Heart right ventricle (tissue), 16 donors: ENCODE data around the gene GRIN2C. TPM values are rescaled to one million over a fixed set of nuclear protein-coding genes. Genes with fewer than 3 reads are reported as not detected.
"Not testable (repeated sequence)": the region's sequence is repeated elsewhere in the genome, so short reads cannot be mapped to it uniquely, and the experiment has no call there.

Source experiments
- ATAC-seq, 8 donors: fragments of 200-7000 bp; cut with Tn5 transposase; one replicate each; pipeline ENCODE4 v1.9.1; 2020; ENCODE audit warnings: mild to moderate bottlenecking in 8 of 8, moderate library complexity in 8 of 8, moderate number of reproducible peaks in 1 of 8
- DNase-seq, 2 donors: peaks; one replicate each; pipeline ENCODE4 v3.0.0-alpha.2; 2020
- H3K27ac ChIP-seq, 10 donors: fragments of 200-600 bp; sonication (generic) in 2 of 10; one replicate each; pipeline versions ENCODE4 v1.5.0 to v1.8.0; 2020 to 2022; ENCODE audit warnings: mild to moderate bottlenecking in 3 of 10
- H3K27me3 ChIP-seq, 7 donors: fragments of 200-600 bp; one replicate each; pipeline ENCODE4 v1.8.0; 2021 to 2022; ENCODE audit warnings: mild to moderate bottlenecking in 2 of 7
- H3K36me3 ChIP-seq, 9 donors: fragments of 200-600 bp; sonication (generic) in 1 of 9; one replicate each; pipeline versions ENCODE4 v1.5.0 to v1.8.0; 2020 to 2022; ENCODE audit warnings: mild to moderate bottlenecking in 2 of 9
- H3K4me1 ChIP-seq, 9 donors: fragments of 200-600 bp; sonication (generic) in 1 of 9; one replicate each; pipeline versions ENCODE4 v1.5.0 to v1.8.0; 2020 to 2022; ENCODE audit warnings: mild to moderate bottlenecking in 4 of 9
- H3K4me3 ChIP-seq, 10 donors: fragments of 200-600 bp; sonication (generic) in 2 of 10; one replicate each; pipeline versions ENCODE4 v1.5.0 to v1.8.0; 2020 to 2022; ENCODE audit warnings: mild to moderate bottlenecking in 7 of 10, moderate library complexity in 2 of 10
- H3K9me3 ChIP-seq, 11 donors: fragments of 200-600 bp in 10 of 11; sonication (generic) in 2 of 11; one replicate each; pipeline versions ENCODE4 v1.5.0 to v1.8.0; 2013 to 2022; ENCODE audit warnings: mild to moderate bottlenecking in 2 of 11, control low read depth in 1 of 11, moderate library complexity in 1 of 11
- WGBS, 2 donors: extraction: QIAGEN DNeasy Blood & Tissue Kit; methylation state at CpG; one replicate each; pipeline ENCODE4 v1.1.7; 2013; ENCODE audit warnings: inconsistent platforms in 1 of 2; 5-methylcytosine and 5-hydroxymethylcytosine counted together
- intact Hi-C, 10 donors: fragments of 100-400 bp; cut with DNase I; formaldehyde crosslinking; loops; one replicate each; pipeline versions ENCODE4 v1.11.1 to v1.14.2; 2022
- long read RNA-seq, 3 donors: library from polyadenylated mRNA; unstranded; transcript quantifications; one replicate each; pipeline ENCODE4 v2.0.0, GENCODE V29; 2020 to 2021
- polyA plus RNA-seq, 2 donors: library from polyadenylated mRNA; stranded (reverse); fragments of 200-250 nt; gene quantifications; one replicate each; pipeline ENCODE4 v1.2.3, GENCODE V29; 2013
- total RNA-seq, 10 donors: library from RNA; stranded (reverse); fragmentation: NEBNext Ultra II Directional in 3 of 10; extraction: Animal tissue kit (Norgen Biotek cat#: 25700) in 3 of 10; gene quantifications; one replicate each; pipeline versions ENCODE4 v1.2.1 to v1.2.4, GENCODE V29; 2021 to 2023
- TF ChIP-seq, protein P1 (sequence below), 9 donors: fragments of 200-600 bp; sonication (generic) in 2 of 9; IDR thresholded peaks; one replicate each; pipeline versions ENCODE4 v1.5.0 to v1.8.0; 2021 to 2022; ENCODE audit warnings: antibody characterized with exemption in 9 of 9, mild to moderate bottlenecking in 5 of 9, moderate library complexity in 1 of 9
- donor health status: Arrhythmogenic right ventricular cardiomyopathy.
- donor health status: ischemic (EF 13 %, LVEDD 7.1; RV severe dilation, severe dysfunction).
- donor health status: healthy with polysubstance abuse.
- donor health status: DM: no; HTN: yes; CAD: no.
- donor health status: DM: no; HTN: no; CAD: no.
- donor health status: ischemic (EF 25% LVEDD 6.9; RV normal size, moderate dysfunction).
- donor health status: ischemic (EF 25% LVEDD 5.7; RV mildly dilated, moderate dysfunction).
- donor health status: healthy.
- donor health status: DM: yes; HTN: yes; CAD: no.
- donor health status: Ischemic cardiomyopathy.
- donor health status: ischemic (EF 35%, LVEDD 5.7; RV mildly dilated, moderate dysfunction).
- donor health status: nonischemic (EF 11% LVEDD 7.7; RV severe dilation, severe dysfunction).
- donor health status: DM: yes; HTN: yes; CAD: no.
- donor health status: PGD.
- donor health status: ischemic (EF 29% LVEDD 5.4; RV normal size, mild dysfunction).
- donor health status: nonischemic (EF 23%, LVEDD 6.1; RV moderate dilation, normal function).

Gene GRIN2C
- total RNA-seq (under 1 TPM; 0.13 to 0.66 (median 0.27) TPM), polyA plus RNA-seq (under 1 TPM; 0.44 to 0.61 TPM)
- long read RNA-seq, donor 1 = 0 reads
- long read RNA-seq, donor 2 = 0 reads
- long read RNA-seq, donor 3 = 0 reads

DNA sequence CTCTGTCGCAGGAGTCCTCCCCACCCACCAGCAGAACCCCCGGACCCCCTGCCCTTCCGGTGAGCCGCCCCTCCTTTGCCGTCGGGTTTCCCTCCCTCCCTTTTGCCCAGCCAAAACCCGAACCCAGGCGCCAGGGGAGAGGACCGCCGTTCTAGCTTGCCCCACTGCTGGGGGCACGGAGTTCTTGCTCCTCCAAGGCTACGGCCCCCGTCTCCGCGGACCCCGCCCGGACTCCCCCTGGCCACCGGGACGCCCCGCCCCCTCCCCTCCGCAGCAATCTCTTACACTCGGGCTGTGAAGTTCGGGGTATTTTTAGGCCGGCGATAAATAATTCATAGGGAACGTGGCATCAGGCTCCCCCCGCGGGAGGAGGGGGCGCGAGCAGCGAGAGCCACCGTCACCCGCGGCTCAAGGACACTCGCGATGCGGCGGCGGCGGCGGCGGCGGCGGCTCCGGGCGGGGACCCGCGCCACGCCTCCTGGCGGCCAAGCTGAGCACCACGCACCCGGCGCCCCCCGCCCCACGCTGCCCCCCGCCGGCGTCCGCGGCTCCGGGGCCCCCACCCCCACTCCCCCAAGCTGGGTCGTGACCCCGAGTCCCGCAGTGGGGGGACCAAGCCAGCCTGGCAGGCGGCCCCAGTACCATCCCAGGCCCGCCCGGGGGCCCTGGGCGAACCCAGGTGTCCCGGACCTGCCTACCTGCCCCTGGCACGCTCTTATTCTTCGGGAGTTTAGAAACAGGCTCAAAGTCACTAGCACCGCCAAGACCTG is at the start of gene GRIN2C:
GRIN2C (minus strand) TSS at position 427 of the 770 bp plus-strand sequence. CDS start 4,793 bp downstream, outside the sequence.
- Histone ChIP-seq H3K27me3 (peaks cover 24 to 80% (median 62%) of the 10 kb centered on the region in 7 donors), H3K4me3 (peak within 1 kb of the TSS in 9 of 10 donors; percentile 17 to 55 (median 45)), H3K36me3 (peaks cover 0 to 5% (median 0%) of the 10 kb centered on the region in 9 donors), H3K4me1 (peaks cover 9 to 32% (median 25%) of the 10 kb centered on the region in 9 donors), H3K9me3 (no peaks in the 10 kb centered on the region), H3K27ac (no peak within 1 kb of the TSS)
- DNase-seq = no peak
- peak in 2 of 8 donors; percentile 9 to 11 for ATAC-seq
- WGBS, 2 donors = 2 to 3% methylated on average over 48 to 72 of the region's 72 CpGs
- intact Hi-C loops = loop anchor here in 8 of 10 donors (5.0 to 10.0 kb wide), 5 partner anchors 67 to 205 kb away; partner anchors contain the start of gene NHERF1 (in 2 of the 8)
- TF ChIP-seq, protein P1, sequence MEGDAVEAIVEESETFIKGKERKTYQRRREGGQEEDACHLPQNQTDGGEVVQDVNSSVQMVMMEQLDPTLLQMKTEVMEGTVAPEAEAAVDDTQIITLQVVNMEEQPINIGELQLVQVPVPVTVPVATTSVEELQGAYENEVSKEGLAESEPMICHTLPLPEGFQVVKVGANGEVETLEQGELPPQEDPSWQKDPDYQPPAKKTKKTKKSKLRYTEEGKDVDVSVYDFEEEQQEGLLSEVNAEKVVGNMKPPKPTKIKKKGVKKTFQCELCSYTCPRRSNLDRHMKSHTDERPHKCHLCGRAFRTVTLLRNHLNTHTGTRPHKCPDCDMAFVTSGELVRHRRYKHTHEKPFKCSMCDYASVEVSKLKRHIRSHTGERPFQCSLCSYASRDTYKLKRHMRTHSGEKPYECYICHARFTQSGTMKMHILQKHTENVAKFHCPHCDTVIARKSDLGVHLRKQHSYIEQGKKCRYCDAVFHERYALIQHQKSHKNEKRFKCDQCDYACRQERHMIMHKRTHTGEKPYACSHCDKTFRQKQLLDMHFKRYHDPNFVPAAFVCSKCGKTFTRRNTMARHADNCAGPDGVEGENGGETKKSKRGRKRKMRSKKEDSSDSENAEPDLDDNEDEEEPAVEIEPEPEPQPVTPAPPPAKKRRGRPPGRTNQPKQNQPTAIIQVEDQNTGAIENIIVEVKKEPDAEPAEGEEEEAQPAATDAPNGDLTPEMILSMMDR (IDR thresholded peaks at IDR 0.05) = peak; percentile 31 to 66 (median 35)

DNA sequence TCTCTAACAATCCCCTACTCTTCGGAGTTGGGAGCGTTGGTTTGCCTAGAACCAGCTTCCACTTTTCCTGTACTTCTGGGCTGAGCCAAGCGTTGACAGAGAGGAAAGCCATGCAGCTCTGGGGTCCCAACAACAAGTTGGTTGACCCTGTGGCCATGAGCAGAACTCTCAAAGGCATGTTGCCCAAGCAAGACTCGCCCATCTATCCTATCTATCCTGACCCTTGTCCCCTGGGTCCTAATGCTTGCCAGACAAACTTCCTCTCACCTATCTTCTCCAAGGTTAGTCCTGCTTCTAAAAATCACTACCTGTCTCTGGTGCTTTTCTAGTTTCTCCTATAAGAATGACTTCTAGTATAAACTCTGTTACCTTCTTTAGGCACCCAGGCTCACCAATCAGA is 49.4 kb upstream of the GRIN2C start:
- H3K36me3 ChIP-seq, H3K4me1 ChIP-seq, H3K4me3 ChIP-seq, H3K27ac ChIP-seq, ATAC-seq, intact Hi-C loops, DNase-seq, H3K9me3 ChIP-seq: not testable (repeated sequence)
- WGBS, 2 donors = 68 to 70% methylated on average over 4 of the region's 4 CpGs
- H3K27me3 ChIP-seq = peaks cover 0 to 17% (median 14%) of the 10 kb centered on the region in 7 donors

DNA sequence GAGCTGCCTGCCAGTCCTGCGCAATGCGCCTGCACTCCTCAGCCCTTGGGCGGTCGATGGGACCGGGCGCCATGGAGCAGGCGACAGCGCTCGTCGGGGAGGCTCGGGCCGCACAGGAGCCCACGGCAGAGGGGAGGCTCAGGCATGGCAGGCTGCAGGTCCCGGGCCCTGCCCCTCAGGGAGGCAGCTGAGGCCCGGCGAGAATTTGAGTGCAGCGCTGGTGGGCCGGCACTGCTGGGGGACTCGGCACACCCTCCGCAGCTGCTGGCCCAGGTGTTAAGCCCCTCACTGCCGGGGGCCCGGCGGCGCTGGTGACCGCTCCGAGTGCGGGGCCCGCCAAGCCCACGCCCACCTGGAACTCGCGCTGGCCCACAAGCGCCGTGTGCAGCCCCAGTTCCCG is 47.3 kb upstream of the GRIN2C start:
- intact Hi-C loops = no loop called here
- peaks cover 0 to 7% (median 0%) of the 10 kb centered on the region in 11 donors for H3K9me3 ChIP-seq
- no peak overlapping the region for H3K4me3 ChIP-seq
- peaks cover 0 to 30% (median 21%) of the 10 kb centered on the region in 7 donors for H3K27me3 ChIP-seq
- no peak for ATAC-seq
- no peak overlapping the region for H3K27ac ChIP-seq
- H3K36me3 ChIP-seq = no peaks in the 10 kb centered on the region
- TF ChIP-seq, protein P1 (IDR thresholded peaks at IDR 0.05) = no peak
- no peak for DNase-seq
- no peaks in the 10 kb centered on the region for H3K4me1 ChIP-seq
- 95% methylated on average over 28 to 34 of the region's 34 CpGs for WGBS, 2 donors

DNA sequence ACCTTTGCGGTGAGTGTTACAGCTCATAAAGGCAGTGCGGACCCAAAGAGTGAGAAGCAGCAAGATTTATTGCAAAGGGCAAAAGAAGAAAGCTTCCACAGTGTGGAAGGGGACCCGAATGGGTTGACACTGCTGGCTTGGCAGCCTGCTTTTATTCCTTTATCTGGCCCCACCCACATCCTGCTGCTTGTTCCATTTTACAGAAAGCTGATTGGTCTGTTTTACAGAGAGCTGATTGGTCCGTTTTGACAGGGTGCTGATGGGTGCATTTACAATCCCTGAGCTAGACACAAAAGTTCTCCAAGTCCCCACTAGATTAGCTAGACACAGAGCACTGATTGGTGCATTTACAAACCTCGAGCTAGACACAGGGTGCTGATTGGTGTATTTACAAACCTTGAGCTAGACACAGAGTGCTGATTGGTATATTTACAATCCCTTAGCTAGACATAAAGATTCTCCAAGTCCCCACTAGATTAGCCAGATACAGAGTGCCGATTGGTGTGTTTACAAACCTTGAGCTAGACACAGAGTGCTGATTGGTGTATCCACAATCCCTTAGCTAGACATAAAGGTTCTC is 46.6 kb upstream of the GRIN2C start:
- H3K4me1 ChIP-seq, H3K27ac ChIP-seq, H3K36me3 ChIP-seq, H3K4me3 ChIP-seq, H3K9me3 ChIP-seq, intact Hi-C loops, DNase-seq, ATAC-seq: not testable (repeated sequence)
- H3K27me3 ChIP-seq = peaks cover 0 to 32% (median 21%) of the 10 kb centered on the region in 7 donors
- 75 to 77% methylated on average over 6 of the region's 6 CpGs for WGBS, 2 donors

DNA sequence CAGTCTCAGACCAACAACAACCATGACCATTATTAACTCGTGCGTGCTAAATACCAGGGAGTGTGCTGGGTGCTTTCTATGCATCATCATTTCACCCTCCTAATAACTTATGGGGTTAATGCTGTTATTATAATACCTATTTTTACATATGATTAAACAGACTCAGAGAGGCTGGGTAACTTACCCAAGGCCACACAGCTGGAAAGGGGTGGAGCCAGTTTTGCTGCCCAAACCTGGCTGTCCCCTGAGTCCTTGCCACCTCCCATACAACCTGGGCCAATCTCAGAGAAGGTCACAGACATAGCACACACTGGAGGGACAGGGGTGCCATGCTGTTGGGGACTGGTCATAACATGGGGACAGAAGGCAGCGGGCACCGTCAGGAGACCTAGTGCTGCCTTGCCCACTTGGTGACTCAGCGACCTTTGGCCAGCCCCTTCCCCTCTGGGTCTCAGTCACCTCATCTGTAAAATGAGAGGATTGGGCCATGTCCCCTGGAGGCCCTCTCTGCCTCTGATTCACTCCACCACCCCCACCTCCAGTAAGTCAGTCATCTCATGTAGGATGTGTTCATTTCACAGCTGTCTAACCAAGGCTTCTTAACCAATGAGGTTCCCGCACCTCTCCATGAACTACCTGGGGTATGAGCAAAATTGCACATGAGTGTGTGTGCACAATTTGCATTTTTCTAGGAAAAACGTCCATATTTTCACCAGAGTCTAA is 45.2 kb upstream of the GRIN2C start:
- no peak overlapping the region for H3K4me3 ChIP-seq
- peaks cover 0 to 32% (median 21%) of the 10 kb centered on the region in 7 donors for H3K27me3 ChIP-seq
- H3K9me3 ChIP-seq = peaks cover 0 to 7% (median 0%) of the 10 kb centered on the region in 11 donors
- DNase-seq = no peak
- no peak overlapping the region for H3K27ac ChIP-seq
- 75 to 76% methylated on average over 7 of the region's 7 CpGs for WGBS, 2 donors
- TF ChIP-seq, protein P1 (IDR thresholded peaks at IDR 0.05) = no peak
- intact Hi-C loops = no loop called here
- no peaks in the 10 kb centered on the region for H3K4me1 ChIP-seq
- H3K36me3 ChIP-seq = no peaks in the 10 kb centered on the region
- ATAC-seq = no peak
